GM19239 (cell line): ENCODE measurements around the gene KLHL10.
A peak's percentile ranks its signal among the peaks of the same experiment; 100 is the strongest.

Experiments used
- DNase-seq: peaks from one replicate; pipeline ENCODE4 v3.0.0; 2011; ENCODE audit warnings: low spot score; ENCODE audit not compliant: insufficient read length
- FAIRE-seq: peaks from 2 replicates; lab custom pipeline; 2011; peaks lifted over from hg19 to GRCh38; lab: Jason Lieb, UNC

Gene KLHL10

GRCh38 chr17:41837761-41838538 is at the start of gene KLHL10:
Gene KLHL10 (plus strand): TSS chr17:41837825. CDS start chr17:41837933, 108 bp downstream.
- FAIRE-seq (no peak), DNase-seq (no peak)

- no peak for FAIRE-seq
Observed at GRCh38 chr17:41792845-41793783, 44.5 kb upstream of the KLHL10 start.

GRCh38 chr17:41793784-41794539 is 43.7 kb upstream of the KLHL10 start:
- FAIRE-seq (no peak), DNase-seq (no peak)

More at GRCh38 chr17:41792845-41793783, 44.5 kb upstream of the KLHL10 start:
- no peak for DNase-seq

GRCh38 chr17:41794540-41794975 is 43.1 kb upstream of the KLHL10 start:
- no peak for FAIRE-seq
- DNase-seq = no peak

DNA sequence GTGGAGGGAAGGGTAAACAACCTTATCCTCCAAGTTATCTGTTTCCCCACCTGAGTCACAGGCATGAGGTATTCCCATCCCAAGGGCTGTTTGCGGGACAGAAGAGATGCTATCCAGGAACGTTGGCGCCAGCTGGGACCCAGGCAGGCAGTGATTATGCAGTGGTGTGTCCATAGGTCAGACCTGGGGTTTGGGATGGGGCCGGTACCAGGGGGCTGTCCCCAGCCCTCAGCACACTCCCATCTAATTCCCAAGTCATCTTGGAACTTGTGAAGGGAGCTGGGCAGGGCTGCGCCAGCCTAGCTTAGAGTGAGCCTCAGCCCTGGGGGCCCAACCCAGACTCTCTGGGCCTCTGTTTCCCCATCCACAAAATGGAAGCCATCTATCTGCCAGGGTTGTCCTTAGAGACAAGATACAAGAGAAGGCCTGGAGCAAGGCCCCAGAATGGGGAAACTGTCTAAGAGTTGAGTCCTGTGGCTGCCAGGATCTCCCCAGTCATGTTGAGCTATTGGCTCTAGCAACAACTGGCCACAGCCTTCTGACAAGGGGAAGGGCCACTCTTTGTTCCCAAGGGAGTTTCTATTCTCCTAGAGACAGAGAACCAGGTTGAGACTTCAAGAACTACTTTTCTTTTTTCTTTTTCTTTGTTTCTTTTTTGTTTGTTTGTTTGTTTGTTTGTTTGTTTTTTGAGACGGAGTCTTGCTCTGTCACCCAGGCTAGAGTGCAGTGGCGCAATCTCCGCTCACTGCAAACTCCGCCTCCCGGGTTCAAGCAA is 41.3 kb upstream of the KLHL10 start:
- no peak for DNase-seq
- no peak for FAIRE-seq

GRCh38 chr17:41797377-41797776 is 40.2 kb upstream of the KLHL10 start:
- no peak for DNase-seq
- no peak for FAIRE-seq

- DNase-seq = no peak
- FAIRE-seq = no peak
Observed at GRCh38 chr17:41799366-41799765, 38.3 kb upstream of the KLHL10 start.

- no peak for DNase-seq
- FAIRE-seq = no peak
Observed at GRCh38 chr17:41800601-41801373, 36.8 kb upstream of the KLHL10 start.

GRCh38 chr17:41801374-41802271 is 36.0 kb upstream of the KLHL10 start:
- FAIRE-seq (peak; percentile 77), DNase-seq (peak; percentile 86)

DNA sequence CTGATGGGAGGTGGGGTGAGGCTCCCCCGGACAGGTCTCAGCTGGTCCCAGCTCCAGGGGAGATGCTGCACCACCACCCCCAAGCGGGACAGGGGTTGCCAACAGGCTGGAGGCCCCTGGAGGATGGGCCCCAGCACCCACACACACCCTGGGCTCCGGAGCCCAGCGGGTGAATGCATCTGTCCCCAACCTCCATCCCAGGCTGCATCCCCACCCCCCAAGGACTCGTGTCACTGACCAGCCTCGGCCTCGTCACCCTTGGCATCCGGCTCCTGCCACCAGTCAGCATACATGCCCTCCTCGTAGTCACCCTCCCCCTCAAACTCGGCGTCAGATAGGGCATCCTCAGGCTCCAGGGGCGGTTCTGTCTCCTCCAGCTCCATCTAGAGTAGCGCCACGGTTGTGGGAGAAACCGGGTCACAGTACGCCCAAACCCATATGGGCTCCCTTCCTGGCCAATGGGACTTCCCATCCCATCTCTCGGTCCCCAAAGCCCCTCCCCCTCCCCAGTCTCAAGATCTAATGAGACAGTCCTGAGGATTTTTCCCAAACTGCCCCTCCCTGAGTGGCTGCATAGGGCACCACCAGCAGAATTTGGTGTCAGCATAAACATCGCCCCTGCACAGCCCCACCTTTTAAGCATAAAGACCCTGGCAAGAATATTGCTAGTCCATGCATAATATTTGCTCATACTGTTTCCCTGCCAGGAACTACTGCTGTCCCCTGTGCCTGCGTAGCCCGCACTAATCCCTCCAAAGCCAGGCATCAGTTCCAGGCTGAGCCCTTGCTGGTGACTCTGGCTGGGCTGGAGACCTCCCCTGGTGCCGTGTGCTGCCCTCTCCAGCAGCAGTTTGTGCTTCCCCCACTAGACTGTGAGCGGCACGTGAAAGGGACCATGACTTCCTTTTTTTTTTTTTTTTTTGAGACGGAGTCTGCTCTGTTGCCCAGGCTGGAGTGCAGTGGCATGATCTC is 34.3 kb upstream of the KLHL10 start:
- FAIRE-seq (no peak), DNase-seq (no peak)

GRCh38 chr17:41806685-41807445 is 30.8 kb upstream of the KLHL10 start:
- DNase-seq = no peak
- FAIRE-seq = no peak

- DNase-seq (no peak), FAIRE-seq (no peak)
Observed at GRCh38 chr17:41810659-41811548, 26.7 kb upstream of the KLHL10 start.

GRCh38 chr17:41811549-41812380 is 25.9 kb upstream of the KLHL10 start, which contains the start of gene P3H4:
Gene P3H4 (minus strand): TSS chr17:41811949. CDS start chr17:41811915, 34 bp downstream.
- FAIRE-seq = no peak
- peak; percentile 75 for DNase-seq
